ENCODE results near the gene SPN.
"Not testable (repeated sequence)": the region's sequence is repeated elsewhere in the genome, so short reads cannot be mapped to it uniquely, and the experiment has no call there.

The SPN gene

DNA sequence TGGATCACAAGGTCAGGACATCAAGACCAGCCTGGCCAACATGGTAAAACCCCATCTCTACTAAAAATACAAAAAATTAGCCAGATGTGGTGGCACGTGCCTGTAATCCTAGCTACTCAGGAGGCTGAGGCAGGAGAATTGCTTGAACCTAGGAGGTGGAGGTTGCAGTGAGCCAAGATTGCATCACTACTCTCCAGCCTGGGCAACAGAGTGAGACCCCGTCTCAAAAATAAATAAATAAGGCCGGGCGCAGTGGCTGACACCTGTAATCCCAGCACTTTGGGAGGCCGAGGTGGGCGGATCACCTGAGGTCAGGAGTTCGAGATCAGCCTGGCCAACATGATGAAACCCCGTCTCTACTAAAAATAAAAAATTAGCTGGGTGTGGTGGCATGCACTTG is 24.3 kb upstream of the SPN start:
- DNase-seq (ENCODE audit: low read depth, low spot score); H3K4me3 ChIP-seq (ENCODE audit: low read depth, low read length); POLR2A ChIA-PET: not testable (repeated sequence)
- CTCF ChIA-PET: interaction anchor here (1.3 kb wide), 1 partner anchor 13 kb away, joined by 3 read pairs; no protein-coding TSS in a partner anchor

GRCh38 chr16:29641561-29641960 is 21.5 kb upstream of the SPN start:
- no peak for DNase-seq (ENCODE audit: low read depth, low spot score)
- CTCF ChIA-PET: interaction anchor here (2.2 kb wide), 1 partner anchor 10 kb away, joined by 6 read pairs; no protein-coding TSS in a partner anchor
- TF ChIP-seq, protein P1, sequence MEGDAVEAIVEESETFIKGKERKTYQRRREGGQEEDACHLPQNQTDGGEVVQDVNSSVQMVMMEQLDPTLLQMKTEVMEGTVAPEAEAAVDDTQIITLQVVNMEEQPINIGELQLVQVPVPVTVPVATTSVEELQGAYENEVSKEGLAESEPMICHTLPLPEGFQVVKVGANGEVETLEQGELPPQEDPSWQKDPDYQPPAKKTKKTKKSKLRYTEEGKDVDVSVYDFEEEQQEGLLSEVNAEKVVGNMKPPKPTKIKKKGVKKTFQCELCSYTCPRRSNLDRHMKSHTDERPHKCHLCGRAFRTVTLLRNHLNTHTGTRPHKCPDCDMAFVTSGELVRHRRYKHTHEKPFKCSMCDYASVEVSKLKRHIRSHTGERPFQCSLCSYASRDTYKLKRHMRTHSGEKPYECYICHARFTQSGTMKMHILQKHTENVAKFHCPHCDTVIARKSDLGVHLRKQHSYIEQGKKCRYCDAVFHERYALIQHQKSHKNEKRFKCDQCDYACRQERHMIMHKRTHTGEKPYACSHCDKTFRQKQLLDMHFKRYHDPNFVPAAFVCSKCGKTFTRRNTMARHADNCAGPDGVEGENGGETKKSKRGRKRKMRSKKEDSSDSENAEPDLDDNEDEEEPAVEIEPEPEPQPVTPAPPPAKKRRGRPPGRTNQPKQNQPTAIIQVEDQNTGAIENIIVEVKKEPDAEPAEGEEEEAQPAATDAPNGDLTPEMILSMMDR (IDR thresholded peaks at IDR 0.05; ENCODE audit: insufficient read depth, low read length, missing control alignments): no peak
- no peak overlapping the region for H3K4me3 ChIP-seq (ENCODE audit: low read depth, low read length)
- POLR2A ChIA-PET: no interaction called here

DNA sequence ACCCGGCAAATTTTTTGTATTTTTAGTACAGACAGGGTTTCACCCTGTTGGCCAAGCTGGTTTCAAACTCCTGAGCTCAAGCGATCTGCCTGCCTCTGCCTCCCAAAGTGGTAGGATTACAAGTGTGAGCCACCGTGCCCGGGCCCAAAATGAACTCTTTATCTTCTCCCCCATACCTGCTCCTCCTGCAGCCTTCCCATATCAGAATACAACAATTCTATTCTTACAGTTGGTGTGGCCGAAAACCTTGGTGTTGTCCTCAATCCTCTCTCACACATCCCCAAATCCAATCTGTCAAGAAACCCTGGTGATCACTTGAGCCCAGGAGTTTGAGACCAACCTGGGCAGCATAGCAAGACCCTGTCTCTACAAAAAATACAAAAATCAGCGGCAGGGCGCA is 19.5 kb upstream of the SPN start:
- TF ChIP-seq, protein P1 (IDR thresholded peaks at IDR 0.05; ENCODE audit: insufficient read depth, low read length, missing control alignments): no peak
- no peak for DNase-seq (ENCODE audit: low read depth, low spot score)
- CTCF ChIA-PET: interaction anchor here (0.8 kb wide), 1 partner anchor 86 kb away, joined by 3 read pairs; no protein-coding TSS in a partner anchor
- POLR2A ChIA-PET: no interaction called here
- no peak overlapping the region for H3K4me3 ChIP-seq (ENCODE audit: low read depth, low read length)

DNA sequence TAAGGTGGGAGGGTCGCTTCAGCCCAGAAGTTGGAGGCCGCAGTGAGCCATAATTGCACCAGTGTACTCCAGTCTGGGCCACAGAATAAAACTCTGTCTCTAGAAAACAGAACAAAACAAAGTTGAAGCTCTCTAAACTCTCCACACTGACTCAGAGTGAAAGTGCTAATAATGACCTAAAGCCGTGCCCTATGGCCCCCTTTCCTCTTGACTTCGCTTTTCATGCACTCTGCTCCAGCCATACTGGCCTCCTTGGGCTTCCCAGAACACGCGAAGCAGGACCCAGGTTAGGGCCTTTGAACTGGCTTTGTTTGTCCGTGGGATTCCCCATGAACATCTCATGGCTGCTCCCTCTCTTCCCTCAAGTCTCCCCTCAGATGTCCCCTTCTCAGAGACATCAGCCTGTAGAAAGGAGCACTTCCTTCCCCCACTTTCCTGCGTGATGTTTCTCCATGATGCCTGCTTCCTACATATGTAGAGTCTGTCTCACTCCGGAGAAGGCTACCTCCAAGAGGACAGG is 18.6 kb upstream of the SPN start:
- POLR2A ChIA-PET: no interaction called here
- no peak overlapping the region for H3K4me3 ChIP-seq (ENCODE audit: low read depth, low read length)
- CTCF ChIA-PET: no interaction called here
- TF ChIP-seq, protein P1 (IDR thresholded peaks at IDR 0.05; ENCODE audit: insufficient read depth, low read length, missing control alignments): no peak
- no peak for DNase-seq (ENCODE audit: low read depth, low spot score)

DNA sequence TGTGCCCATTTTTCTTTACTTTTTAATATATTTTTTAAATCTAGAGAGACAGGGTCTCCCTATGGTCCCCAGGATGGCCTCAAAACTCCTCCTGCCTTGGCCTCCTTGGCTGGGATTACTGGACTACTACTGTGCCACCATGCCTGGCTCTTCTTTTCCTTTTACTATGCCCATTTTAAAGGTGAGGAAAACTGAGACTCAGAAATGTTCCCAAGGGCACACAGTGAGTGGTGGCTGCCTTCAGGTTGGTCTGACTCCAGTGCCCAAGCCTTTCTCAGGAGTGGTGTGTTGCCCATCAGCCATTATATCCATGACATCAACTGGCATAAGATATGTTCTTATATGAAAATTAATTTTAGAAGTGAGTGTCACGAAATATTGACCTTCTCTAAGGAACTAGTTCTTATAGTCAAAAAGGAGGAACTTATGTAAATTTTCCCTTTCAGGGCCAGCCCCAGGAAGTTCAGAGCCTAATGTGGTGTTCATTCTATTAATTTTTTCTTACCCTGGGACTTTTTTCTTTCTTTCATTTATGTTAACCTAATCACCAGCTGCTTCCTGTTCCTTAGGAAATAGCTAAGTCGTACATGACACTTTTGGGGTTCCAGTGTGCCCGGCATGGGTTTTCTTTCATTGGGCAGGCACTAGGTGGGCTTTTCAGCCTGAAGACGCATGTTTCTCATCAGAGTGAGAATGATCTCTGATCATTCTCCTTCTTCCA is 17.9 kb upstream of the SPN start:
- H3K4me3 ChIP-seq (ENCODE audit: low read depth, low read length): no peak overlapping the region
- no peak for DNase-seq (ENCODE audit: low read depth, low spot score)
- POLR2A ChIA-PET: no interaction called here
- CTCF ChIA-PET: no interaction called here
- TF ChIP-seq, protein P1 (IDR thresholded peaks at IDR 0.05; ENCODE audit: insufficient read depth, low read length, missing control alignments): no peak

DNA sequence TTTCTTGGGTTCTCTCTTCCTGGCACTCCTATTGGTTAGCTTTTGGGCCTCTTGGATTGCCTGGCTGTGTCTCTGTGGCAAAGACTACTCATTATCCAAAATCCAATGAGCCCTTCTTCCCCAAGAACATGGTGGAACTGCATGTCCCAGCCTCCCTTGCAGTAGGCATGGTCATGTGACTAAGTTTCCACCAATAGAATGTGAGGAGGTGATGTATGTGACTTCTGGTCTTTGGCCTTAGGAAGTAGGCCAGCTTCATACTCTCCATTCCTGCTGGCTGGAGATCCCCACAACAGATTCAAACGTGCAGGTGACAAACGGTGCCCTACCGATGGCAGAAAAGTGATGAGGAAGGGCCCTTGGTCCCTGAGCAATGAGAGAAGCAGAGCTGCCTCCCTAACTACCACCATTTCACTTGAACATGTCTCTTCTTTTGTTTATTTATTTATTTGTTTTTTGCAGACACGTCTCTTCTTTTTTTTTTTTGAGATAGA is 17.3 kb upstream of the SPN start:
- H3K4me3 ChIP-seq (ENCODE audit: low read depth, low read length): no peak overlapping the region
- ChIA-PET CTCF (no interaction called here), POLR2A (no interaction called here)
- TF ChIP-seq, protein P1 (IDR thresholded peaks at IDR 0.05; ENCODE audit: insufficient read depth, low read length, missing control alignments): no peak
- no peak for DNase-seq (ENCODE audit: low read depth, low spot score)

GRCh38 chr16:29646947-29647346 is 16.1 kb upstream of the SPN start:
- H3K4me3 ChIP-seq (ENCODE audit: low read depth, low read length): no peak overlapping the region
- DNase-seq (ENCODE audit: low read depth, low spot score): no peak
- POLR2A ChIA-PET: no interaction called here
- CTCF ChIA-PET: no interaction called here
- TF ChIP-seq, protein P1 (IDR thresholded peaks at IDR 0.05; ENCODE audit: insufficient read depth, low read length, missing control alignments): no peak
